PC-3 (cell line): ENCODE data around the gene SERF1A. TPM values are rescaled to one million over a fixed set of nuclear protein-coding genes. Genes with fewer than 3 reads are reported as not detected.
A peak's percentile ranks its signal among the peaks of the same experiment; 100 is the strongest.
"Not testable (repeated sequence)": the region's sequence is repeated elsewhere in the genome, so short reads cannot be mapped to it uniquely, and the experiment has no call there.

Source experiments
- ATAC-seq: fragments of 200-7000 bp; cut with Tn5 transposase; 2 replicates; pipeline ENCODE4 v1.9.1; 2020; ENCODE audit warnings: mild to moderate bottlenecking, moderate library complexity
- Bru-seq: library from RNA; stranded (reverse); fragments of 400-500 nt; gene quantifications from one replicate; lab custom pipeline; 2021; lab: Mats Ljungman, UMichigan
- BruChase-seq, 2 experiments: library from RNA; stranded (reverse); fragments of 400-500 nt; gene quantifications; one replicate each; lab custom pipeline; 2021; lab: Mats Ljungman, UMichigan
- BruUV-seq: library from RNA; stranded (reverse); fragments of 400-500 nt; replicated peaks from 2 replicates; lab custom pipeline; 2021; lab: Mats Ljungman, UMichigan
- CTCF ChIA-PET: fragments of 300-600 bp; sonication (Branson Sonifier 250); formaldehyde crosslinking; loops from one replicate; lab custom pipeline; 2022; ENCODE audit warnings: antibody characterized with exemption; lab: Charles Lee
- POLR2A ChIA-PET: fragments of 300-600 bp; sonication (Branson Sonifier 250); formaldehyde crosslinking; loops from one replicate; lab custom pipeline; 2022; ENCODE audit warnings: antibody characterized with exemption; ENCODE audit not compliant: unreplicated experiment; lab: Charles Lee
- DNase-seq: peaks from one replicate; pipeline ENCODE4 v3.0.0-alpha.2; 2015
- H2AFZ ChIP-seq: fragments of 300-600 bp; sonication (generic); 2 replicates; pipeline ENCODE4 v1.6.0; 2016; ENCODE audit warnings: antibody characterized with exemption, low read length
- H3F3A ChIP-seq: fragments of 300-600 bp; sonication (generic); one replicate; pipeline ENCODE4 v1.6.0; 2017; ENCODE audit warnings: antibody characterized with exemption, low read length, control low read depth, mild to moderate bottlenecking; ENCODE audit not compliant: unreplicated experiment
- H3K27ac ChIP-seq: fragments of 300-600 bp; sonication (generic); 2 replicates; pipeline ENCODE4 v1.5.1; 2016; ENCODE audit warnings: mild to moderate bottlenecking, low read length
- H3K27me3 ChIP-seq: fragments of 300-600 bp; sonication (generic); 2 replicates; pipeline ENCODE4 v1.6.1; 2016; ENCODE audit warnings: low read length, mixed read lengths
- H3K36me3 ChIP-seq: fragments of 300-600 bp; sonication (generic); 2 replicates; pipeline ENCODE4 v1.6.1; 2016; ENCODE audit warnings: low read depth, mixed run types, low read length, mixed read lengths
- H3K4me1 ChIP-seq: fragments of 300-600 bp; sonication (generic); 2 replicates; pipeline ENCODE4 v1.5.1; 2016; ENCODE audit warnings: low read length; ENCODE audit not compliant: insufficient read depth
- H3K4me2 ChIP-seq: fragments of 300-600 bp; sonication (generic); 2 replicates; pipeline ENCODE4 v1.6.0; 2016; ENCODE audit warnings: low read length
- H3K4me3 ChIP-seq: fragments of 300-600 bp; sonication (generic); 2 replicates; pipeline ENCODE4 v1.5.1; 2016; ENCODE audit warnings: mild to moderate bottlenecking, low read length, mixed read lengths
- H3K79me2 ChIP-seq: fragments of 300-600 bp; sonication (generic); 2 replicates; pipeline ENCODE4 v1.6.1; 2017; ENCODE audit warnings: low read length, mixed read lengths
- H3K9ac ChIP-seq: fragments of 300-600 bp; sonication (generic); 2 replicates; pipeline ENCODE4 v1.6.0; 2016; ENCODE audit warnings: mild to moderate bottlenecking, low read length
- H3K9me2 ChIP-seq: fragments of 300-600 bp; sonication (generic); replicated peaks from 2 replicates; pipeline ENCODE4 v1.6.1; 2016; ENCODE audit warnings: mixed run types, low read length, mixed read lengths
- H3K9me3 ChIP-seq: fragments of 300-600 bp; sonication (generic); 2 replicates; pipeline ENCODE4 v1.6.1; 2016; ENCODE audit warnings: low read length, mixed read lengths
- H4K20me1 ChIP-seq: fragments of 300-600 bp; sonication (generic); 2 replicates; pipeline ENCODE4 v1.6.1; 2016; ENCODE audit warnings: low read length, mixed read lengths
- intact Hi-C: fragments of 100-400 bp; cut with micrococcal nuclease; formaldehyde crosslinking; loops from 2 replicates; pipeline ENCODE4 v1.9.0; 2023
- long read RNA-seq: library from polyadenylated mRNA; unstranded; transcript quantifications from one replicate; pipeline ENCODE4 v2.0.0, GENCODE V29; 2021; ENCODE audit not compliant: unreplicated experiment
- total RNA-seq: library from RNA; depleted of rRNA; stranded (reverse); fragments of >200 nt; gene quantifications from 2 replicates; pipeline ENCODE4 v1.2.3, GENCODE V29; 2014; rRNA removed

The SERF1A gene
- total RNA-seq: 2.1 TPM in 1 of 2 replicates, not detected in the other
- percentile 23 among the genes with signal in this experiment for Bru-seq, nascent RNA
- BruChase-seq, experiment 1, labeled RNA remaining after a 6-hour chase: percentile 14 among the genes with signal in this experiment
- percentile 20 among the genes with signal in this experiment for BruChase-seq, experiment 2, labeled RNA remaining after a 2-hour chase
- long read RNA-seq, transcript SERF1A-201 (3 exons, 963 nt): major isoform, 22 of 29 reads
- long read RNA-seq, partial matches to known transcripts: 0 of 29 reads
- long read RNA-seq, other reads (novel, unspliced or antisense): 5 of 29 reads

DNA sequence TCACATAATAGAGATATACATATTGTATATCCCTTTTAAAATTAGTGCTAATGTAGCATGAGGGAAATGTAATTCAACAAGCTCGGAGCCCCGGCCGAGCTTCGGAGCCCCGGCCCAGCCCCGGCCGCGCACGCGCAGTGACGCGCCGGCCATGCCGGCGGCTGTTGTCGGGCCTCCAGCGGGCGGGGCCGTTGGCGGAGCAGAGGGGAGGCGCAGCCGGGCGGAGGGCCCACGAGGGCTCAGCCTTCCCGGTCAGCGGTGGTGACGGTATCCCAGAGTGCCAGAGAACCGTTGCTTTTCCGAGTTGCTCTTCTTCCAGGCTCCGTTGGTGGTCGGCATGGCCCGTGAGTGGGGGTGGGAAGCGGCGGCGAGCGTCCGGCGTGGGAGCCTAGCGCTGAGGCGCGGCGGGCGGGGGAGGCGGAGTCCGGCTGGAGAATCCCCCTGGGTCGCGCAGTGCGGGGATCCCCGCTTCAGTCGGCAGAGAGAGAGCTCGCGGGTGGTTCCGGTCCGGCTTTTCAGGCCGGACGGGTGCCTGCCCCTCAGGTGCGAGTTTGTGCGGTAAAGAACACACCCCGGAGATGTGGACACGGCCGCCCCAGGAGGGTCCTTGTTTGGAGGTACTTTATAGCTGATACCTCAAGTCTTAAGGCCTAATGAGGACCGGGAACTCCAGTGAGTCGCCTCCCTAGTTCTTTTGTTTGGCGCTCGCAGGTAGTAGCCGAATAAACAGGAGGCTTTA lies at the start of gene SERF1A:
SERF1A (plus strand) TSS at position 137 of the 739 bp plus-strand sequence; CDS start at position 338, 201 bp downstream.
- H3F3A ChIP-seq, H3K9ac ChIP-seq, H3K4me1 ChIP-seq, H3K4me2 ChIP-seq, H3K36me3 ChIP-seq, H3K79me2 ChIP-seq, BruUV-seq, H3K4me3 ChIP-seq, POLR2A ChIA-PET, DNase-seq, H3K27me3 ChIP-seq, CTCF ChIA-PET, H4K20me1 ChIP-seq, H2AFZ ChIP-seq, intact Hi-C loops, H3K9me2 ChIP-seq, H3K9me3 ChIP-seq, H3K27ac ChIP-seq: not testable (repeated sequence)
- ATAC-seq: peak; percentile 91

DNA sequence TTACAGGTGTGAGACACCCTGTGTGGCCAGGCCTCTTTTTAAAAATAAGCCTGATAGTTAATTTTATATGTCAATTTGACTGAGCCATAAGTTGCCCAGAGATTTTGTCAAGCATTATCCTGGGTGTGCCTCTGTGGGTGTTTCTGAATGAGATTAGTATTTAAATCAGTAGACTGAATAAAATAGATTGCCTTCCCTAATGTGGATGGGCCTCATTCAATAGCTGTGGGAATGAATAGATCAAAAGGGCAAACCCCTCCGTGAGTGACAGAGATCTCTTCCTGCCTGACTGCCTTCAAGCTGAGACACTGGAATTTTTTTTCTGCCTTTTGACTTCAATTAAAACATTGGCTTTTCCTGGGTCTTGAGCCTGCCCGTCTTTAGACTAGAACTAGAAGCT lies 33.7 kb upstream of the SERF1A start:
- H3K27ac ChIP-seq, H3K4me1 ChIP-seq, intact Hi-C loops, H3K9me3 ChIP-seq, H3K9ac ChIP-seq, H3K79me2 ChIP-seq, H3K4me3 ChIP-seq, H3K36me3 ChIP-seq, H4K20me1 ChIP-seq, CTCF ChIA-PET, H3K4me2 ChIP-seq, POLR2A ChIA-PET, H2AFZ ChIP-seq, H3K27me3 ChIP-seq, ATAC-seq, H3K9me2 ChIP-seq, BruUV-seq, DNase-seq, H3F3A ChIP-seq: not testable (repeated sequence)

DNA sequence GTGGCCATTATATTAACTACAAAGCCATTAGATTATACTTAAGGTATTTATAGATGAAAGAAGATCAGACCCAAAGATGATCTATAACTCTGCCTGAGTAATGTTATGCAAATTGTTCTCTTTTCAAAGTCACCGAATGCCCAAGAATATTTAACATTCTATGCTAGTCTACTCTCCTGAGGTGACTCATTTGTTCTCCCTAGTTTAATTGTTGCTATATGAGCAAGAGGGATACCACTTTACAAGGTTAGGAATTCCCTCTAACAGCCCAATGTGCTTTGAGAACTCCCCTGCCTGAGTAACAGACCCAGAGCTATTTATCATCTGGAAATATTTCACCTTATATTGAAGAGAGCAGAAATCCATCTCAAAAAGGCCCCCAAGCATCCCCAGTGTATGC lies 29.8 kb upstream of the SERF1A start:
- DNase-seq, intact Hi-C loops, H3K4me2 ChIP-seq, H3K4me3 ChIP-seq, H3K27ac ChIP-seq, H3K9me3 ChIP-seq, H3K4me1 ChIP-seq, CTCF ChIA-PET, H3K79me2 ChIP-seq, H4K20me1 ChIP-seq, POLR2A ChIA-PET, H3K36me3 ChIP-seq, H3F3A ChIP-seq, H3K9me2 ChIP-seq, H3K9ac ChIP-seq, H3K27me3 ChIP-seq, H2AFZ ChIP-seq: not testable (repeated sequence)
- ATAC-seq: peak; percentile 55
- BruUV-seq: TSS peak; percentile 15

DNA sequence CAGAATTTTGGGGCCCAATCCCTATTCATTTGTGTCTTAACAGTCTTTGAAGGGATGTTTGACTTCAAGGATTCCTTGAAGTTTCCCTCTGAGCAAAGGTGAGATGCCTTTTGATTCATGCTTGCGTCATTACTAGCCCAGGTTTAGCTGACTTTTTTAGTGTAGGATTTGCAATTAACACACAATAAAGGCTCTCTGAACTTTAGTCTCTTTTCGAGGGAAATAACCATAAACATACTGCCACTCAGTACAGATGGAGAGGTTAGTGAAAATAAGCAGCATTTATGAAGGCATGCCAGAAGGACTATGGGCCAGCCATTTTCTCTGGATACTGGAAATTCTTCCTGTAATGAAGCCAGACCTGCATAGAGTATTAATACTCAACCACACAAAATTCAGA lies 4.4 kb upstream of the SERF1A start:
- H3K36me3 ChIP-seq, H4K20me1 ChIP-seq, DNase-seq, H3K9me2 ChIP-seq, H3K27me3 ChIP-seq, POLR2A ChIA-PET, H3K9me3 ChIP-seq, ATAC-seq, H3K4me1 ChIP-seq, H2AFZ ChIP-seq, H3K9ac ChIP-seq, H3K4me3 ChIP-seq, H3K4me2 ChIP-seq, H3K27ac ChIP-seq, intact Hi-C loops, H3K79me2 ChIP-seq, H3F3A ChIP-seq, CTCF ChIA-PET, BruUV-seq: not testable (repeated sequence)

DNA sequence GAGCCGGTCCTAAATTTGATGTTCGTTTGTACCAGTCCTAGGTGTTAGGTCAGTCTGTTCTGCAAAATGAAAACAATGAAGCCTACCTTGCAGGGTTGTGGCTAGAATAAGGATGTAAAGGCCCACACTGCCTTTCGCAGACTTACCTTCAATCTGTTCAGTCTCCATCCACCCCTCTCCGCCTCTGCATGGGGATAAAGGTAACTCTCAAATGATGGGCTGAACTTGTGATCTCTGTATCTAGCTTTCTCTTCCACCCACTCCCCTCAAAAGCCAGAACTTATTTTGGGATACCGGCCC lies 753 bp downstream of the SERF1A start:
- H3K4me3 ChIP-seq, CTCF ChIA-PET, H3K4me2 ChIP-seq, H3K79me2 ChIP-seq, H3K27ac ChIP-seq, H3K36me3 ChIP-seq, H3K9ac ChIP-seq, H3K9me3 ChIP-seq, H3K27me3 ChIP-seq, H4K20me1 ChIP-seq, H2AFZ ChIP-seq, intact Hi-C loops, POLR2A ChIA-PET, H3K4me1 ChIP-seq, H3K9me2 ChIP-seq, DNase-seq, H3F3A ChIP-seq: not testable (repeated sequence)
- TSS peak; percentile 64 for BruUV-seq
- peak; percentile 33; the same call in 1 of the 2 replicates for ATAC-seq

DNA sequence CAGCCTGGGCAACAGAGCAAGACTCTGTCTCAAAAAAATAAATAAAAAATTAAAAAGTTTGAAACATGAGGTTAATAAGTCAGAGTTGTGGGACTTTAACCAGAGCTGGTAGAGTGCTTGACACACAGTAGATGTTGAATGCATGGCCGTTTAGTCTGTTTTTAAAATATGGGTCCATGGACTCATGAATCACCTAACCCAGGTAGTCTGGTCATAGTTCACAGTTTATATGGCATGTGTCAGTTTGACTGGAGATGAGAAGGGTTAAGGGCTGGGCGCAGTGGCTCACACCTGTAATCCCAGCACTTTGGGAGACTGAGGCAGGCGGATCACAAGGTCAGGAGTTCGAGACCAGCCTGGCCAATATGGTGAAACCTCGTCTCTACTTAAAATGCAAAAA lies 6.2 kb downstream of the SERF1A start:
- H3K9me3 ChIP-seq, H3F3A ChIP-seq, DNase-seq, H2AFZ ChIP-seq, CTCF ChIA-PET, H3K36me3 ChIP-seq, H4K20me1 ChIP-seq, H3K4me3 ChIP-seq, BruUV-seq, H3K27ac ChIP-seq, POLR2A ChIA-PET, H3K4me2 ChIP-seq, H3K79me2 ChIP-seq, H3K4me1 ChIP-seq, intact Hi-C loops, ATAC-seq, H3K9ac ChIP-seq, H3K27me3 ChIP-seq, H3K9me2 ChIP-seq: not testable (repeated sequence)
